GM21447 (cell line): ENCODE results near the gene STIMATE.

Experiments
- ATAC-seq: cut with Tn5 transposase; IDR thresholded peaks from one replicate; pipeline ENCODE4 v1.9.1; 2021; ENCODE audit not compliant: unreplicated experiment

STIMATE gene

DNA sequence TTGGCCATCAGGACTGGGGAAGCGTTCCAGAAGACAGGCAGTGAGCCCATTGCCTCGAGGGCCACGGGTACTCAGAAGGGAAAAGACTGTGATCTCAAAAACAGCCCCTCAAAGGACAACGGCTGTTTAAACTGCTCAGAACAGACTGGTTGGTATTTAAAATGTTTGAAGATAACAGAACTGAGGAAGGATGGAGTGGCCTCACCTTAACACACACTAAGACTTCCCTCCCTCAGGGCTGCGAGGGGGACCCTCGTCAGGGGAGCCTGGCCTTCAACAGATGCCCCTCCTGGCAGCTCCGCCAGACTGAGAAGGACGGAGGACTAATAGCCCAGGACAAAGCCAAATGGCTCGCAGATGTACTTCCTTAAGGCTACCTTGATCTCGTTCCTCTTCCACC, 2.6 kb downstream of the STIMATE start:
- ATAC-seq, result no peak

- no peak for ATAC-seq
Measured at GRCh38 chr3:52893723-52894122, 3.6 kb downstream of the STIMATE start.

DNA sequence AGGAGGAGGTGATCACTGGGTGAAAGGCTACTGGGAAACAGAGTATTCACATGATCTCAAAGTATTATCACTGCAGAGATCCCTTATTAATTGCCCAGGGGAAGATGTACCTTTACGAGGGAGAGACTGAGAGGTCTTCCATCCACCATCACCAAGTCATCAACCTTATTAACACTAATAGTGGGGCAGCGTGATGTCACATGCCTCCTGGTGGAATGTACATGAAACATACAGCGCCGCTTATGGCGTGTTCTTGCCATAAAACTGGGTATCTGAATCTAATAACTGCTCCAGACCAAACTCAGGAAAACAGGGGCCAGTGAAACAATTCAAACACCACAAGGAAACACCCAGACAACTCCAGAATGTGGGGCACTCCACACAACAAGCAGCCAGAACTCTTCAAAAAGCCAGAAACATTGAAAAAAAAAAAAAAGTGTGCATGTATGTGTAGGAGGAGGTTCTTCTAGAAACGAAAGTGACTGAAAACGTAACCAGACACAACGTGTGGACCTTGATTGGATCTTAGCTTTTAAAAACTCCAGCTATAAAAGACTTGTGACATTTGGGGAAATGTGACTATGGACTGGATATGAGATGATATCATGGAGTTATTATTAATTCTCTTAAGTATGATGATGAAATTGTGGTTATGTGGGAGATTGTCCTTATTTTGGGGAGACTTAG, 4.6 kb downstream of the STIMATE start:
- no peak for ATAC-seq

DNA sequence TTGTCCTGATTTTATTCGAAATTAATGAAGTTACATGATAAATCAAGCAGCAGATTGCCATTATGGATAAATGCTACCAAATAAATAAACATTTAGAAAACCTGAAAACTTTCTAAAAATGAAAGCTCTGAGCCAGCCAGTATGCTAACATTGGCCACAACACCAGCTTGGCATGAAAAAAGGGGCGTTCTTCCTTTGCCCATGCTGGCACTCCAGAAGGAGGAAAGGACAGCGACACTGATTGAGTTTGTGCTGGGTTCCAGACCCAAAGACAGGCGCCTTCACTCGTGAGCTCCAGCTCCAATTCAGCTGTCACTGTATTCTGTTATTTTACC, 5.1 kb downstream of the STIMATE start:
- no peak for ATAC-seq

- ATAC-seq, result no peak
Measured at GRCh38 chr3:52891615-52892081, 5.7 kb downstream of the STIMATE start.

DNA sequence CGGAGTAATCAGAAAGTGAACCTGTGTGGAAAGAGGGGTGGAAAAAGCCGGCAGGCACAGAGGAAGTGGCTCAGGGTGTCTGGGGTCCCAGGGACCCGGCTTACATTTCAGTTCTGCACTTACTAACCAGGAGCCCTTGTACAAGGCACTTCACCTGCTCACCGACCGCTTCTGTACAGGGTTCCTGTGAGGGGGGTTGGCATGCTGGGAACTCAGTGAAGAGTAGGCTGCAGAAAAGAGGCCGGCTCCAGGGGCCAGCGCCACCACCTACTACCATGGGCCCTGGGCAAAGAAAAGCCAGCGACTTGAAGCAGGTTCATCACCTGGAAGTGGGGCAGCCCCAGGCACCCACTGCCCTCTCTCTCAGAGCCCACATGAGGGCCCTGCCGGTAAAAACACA, 6.2 kb downstream of the STIMATE start:
- ATAC-seq, result no peak

- no peak for ATAC-seq
Measured at GRCh38 chr3:52890735-52891134, 6.6 kb downstream of the STIMATE start.

DNA sequence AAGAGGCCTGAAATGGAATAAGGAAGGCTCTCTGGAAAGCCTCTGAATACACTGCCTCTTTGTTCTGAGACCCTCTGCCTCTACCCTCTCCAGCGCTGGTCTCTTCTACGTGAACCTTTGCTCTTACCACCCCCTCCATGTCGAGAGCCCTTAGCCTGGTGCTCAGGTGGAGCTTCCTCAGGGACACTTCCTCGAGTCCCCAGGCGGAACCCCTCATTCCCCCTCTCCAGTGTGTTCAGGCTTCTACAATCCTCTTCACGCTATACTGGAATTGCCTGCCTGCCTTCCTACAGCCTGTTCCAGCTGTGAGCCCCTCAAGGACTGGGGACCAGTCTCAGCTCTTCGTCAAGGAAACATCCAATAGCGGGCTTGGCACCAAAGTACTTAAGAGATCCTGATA, 7.4 kb downstream of the STIMATE start:
- no peak for ATAC-seq

GRCh38 chr3:52887166-52887565, 10.2 kb downstream of the STIMATE start:
- no peak for ATAC-seq

GRCh38 chr3:52886049-52886730, 11.2 kb downstream of the STIMATE start:
- ATAC-seq, result no peak

GRCh38 chr3:52882377-52882776, 15.0 kb downstream of the STIMATE start:
- ATAC-seq, result no peak

DNA sequence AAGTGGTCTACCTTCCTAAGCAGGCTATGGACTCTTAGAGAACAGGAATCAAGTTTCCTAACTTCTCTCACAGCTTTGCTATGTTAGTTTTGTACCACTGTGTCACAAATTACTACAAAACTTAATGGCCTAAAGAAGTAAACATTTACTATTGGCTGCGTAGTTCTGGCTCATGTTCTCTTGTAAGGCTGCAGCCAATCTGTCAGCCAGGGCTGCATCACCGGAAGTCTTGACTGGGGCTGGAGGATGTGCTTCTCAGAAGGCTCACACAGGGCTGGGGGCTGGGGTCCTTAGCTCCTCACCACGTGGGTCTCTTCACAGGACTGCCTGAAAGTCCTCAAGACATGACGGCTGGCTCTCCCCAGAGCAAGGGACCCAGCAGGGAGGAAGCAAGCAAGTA, 15.5 kb downstream of the STIMATE start:
- no peak for ATAC-seq

- peak; percentile 75 for ATAC-seq
Measured at GRCh38 chr3:52880474-52880873, 16.9 kb downstream of the STIMATE start.

DNA sequence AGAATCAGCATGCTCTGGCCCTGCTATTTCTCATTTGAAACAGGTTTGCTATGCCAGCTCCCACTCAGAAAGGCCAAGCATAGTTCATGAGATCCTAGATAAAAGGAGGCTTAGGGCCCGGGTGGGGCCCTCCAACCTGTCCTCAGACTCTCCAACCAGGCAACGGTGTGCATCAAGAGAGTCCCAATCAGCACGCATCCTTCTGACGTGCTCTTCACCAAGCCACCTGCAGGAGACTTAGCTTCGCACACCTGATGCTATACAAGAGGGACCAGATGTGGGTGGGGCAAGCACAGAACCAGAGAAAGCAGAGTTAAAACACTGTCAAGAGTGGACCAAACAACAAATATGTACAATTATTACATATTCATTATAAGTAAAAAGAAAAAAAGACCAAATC, 17.3 kb downstream of the STIMATE start:
- peak; percentile 19 for ATAC-seq

- no peak for ATAC-seq
Measured at GRCh38 chr3:52879581-52879980, 17.8 kb downstream of the STIMATE start.

DNA sequence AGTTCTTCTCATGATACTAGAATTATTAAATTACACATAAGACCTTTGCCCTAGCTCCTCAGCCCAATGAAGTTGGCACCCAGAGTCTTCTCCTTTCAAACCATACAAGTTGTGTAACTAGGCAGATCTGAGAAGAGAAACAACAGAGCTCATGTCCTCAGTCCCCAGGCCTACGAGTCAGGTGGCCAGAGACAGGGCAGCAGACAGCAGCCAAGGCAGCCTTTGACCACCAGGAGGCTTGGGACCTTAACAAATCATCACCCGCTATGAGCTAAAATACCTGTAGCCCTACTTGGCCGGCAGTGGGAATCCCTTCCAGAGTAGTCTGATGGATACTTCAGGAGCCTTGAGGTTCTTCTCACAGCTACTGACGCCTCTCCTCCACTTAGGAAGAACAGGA, 18.3 kb downstream of the STIMATE start:
- ATAC-seq, result no peak

DNA sequence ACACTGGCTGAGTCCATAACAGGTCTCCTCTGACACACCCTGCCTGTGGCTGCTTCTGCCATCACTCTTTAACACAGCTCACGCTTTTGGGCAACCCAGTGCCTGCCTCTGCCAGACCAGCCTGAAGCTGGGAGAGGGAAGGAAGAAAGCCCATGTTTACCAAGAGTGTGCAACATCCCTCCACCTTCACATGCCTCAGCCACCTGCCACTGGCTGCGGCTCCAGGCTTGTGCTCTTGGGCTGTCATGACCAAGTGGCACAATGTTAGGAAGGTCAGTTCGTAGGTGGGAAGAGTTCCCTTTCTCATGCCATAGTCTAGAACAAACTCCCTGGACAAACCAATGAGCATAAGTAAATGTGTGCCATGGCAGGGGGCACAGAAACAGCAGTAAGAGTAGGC, 20.3 kb downstream of the STIMATE start:
- no peak for ATAC-seq

DNA sequence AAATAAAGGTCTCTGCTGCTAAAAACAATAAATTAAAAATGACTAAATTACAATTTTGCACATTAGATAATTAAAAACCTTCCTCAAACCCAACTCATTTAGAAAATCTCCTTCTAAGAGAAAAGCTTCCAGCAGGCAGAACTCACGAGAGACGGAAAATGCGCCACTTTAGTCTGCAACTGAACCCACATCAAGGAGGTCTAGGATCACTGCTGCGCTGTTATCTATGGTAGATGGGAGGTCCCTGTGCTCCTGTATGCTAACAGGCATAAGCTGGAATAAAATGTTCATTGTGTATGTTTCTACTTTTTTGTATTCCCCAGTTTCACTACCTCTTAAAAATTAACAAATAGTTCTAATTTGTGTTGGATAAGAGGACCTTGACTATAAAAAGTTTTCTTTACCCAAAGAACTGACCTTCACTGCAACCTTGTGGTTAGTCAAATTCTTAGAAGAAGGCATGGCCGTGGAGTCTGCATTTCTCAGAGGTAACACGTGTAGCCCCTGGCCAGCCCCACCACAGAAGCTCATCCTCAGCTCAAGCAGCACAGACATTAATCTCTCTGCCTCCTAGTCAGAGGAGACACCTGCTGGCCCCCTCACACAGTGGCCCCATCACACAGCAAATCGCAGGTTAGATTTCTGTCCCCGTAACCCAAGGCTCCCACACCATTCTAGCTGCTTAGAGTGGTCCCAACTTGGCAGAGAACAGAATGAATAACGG, 22.3 kb downstream of the STIMATE start:
- no peak for ATAC-seq

DNA sequence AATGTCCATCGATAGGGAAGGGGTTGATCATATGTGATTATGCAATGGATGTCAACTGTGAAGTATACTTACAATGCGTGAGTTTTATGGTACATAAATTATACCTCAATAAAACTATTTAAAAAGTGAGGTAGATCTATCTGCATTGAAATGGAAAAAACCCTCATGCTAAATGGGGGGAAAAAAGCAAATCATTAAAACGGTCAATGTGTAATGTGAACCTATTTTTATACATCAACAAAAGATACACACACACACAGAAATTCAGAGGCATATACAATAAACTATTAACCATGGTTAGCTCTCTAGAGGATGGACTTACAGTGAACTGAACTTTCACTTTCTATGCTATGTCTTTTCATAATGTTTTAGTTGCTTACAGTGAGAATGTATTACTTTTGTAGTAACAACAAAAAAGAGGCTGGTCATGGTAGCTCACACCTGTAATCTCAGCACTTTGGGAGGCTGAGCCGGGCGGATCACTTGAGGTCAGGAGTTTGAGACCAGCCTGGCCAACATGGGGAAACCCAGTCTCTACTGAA, 23.1 kb downstream of the STIMATE start:
- no peak for ATAC-seq

DNA sequence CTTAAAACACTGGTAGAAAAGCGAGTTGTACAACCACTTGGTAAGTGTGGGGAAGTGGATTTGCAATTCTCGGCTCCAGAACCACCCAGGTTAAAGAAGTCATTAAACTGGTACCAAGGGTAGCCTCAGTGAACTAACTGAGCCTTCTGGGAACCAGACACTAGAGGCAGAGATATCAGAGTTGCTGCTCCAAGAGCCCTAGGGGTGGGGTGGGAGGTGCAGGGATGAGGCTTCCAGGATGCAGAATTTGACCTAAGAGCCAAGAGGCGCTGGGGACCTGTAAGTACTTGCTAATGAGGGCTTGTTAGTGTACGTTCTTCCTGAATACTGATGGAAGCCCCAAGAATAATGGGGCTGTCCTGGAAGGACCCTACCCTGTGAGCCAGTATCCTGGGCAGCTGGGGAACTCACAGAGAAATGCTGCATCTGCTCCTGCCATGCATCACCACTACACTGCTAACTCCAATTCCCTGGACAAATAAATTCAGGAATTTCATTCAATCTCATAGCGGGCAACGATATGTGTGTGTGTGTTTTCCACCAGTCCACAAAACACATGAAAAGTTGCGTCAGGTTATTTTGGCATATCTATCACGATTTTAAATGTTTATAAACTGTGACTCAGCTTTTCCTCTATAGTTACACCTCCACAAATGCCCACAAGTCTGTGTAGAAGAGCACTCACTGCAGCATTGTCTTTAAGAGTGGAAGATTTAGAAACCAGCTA, 23.8 kb downstream of the STIMATE start:
- no peak for ATAC-seq

DNA sequence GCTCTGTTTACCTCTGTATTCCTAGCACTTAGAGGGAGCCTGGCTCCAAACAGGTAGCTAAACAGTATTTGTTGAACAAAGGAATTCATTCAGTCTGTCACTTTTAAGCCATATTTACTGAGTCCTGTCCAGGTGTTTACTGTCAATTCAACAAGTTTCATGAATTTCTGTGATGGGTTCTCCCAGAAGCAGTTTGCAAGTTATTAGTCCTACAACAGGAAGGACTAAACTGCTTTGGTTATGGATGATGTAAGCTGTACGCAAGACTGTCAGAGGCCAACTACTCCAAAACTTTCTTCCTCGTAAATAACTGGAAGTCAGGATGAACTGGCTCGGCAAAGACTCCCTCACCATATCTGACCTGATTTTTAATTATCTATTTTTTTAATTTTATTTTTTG, 25.1 kb downstream of the STIMATE start:
- no peak for ATAC-seq
